HG03342 (cell line): Measurements from ENCODE around the gene SPOP.
"Not testable (repeated sequence)": the region's sequence is repeated elsewhere in the genome, so short reads cannot be mapped to it uniquely, and the experiment has no call there.

ENCODE experiments used
- ATAC-seq: cut with Tn5 transposase; IDR thresholded peaks from one replicate; pipeline ENCODE4 v1.9.1; 2021; ENCODE audit warnings: mild to moderate bottlenecking, moderate library complexity; ENCODE audit not compliant: unreplicated experiment

Gene SPOP

GRCh38 chr17:49677933-49678847 is at the start of gene SPOP:
SPOP (minus strand) TSS chr17:49678097; CDS start chr17:49622810, 55,287 bp downstream.
- ATAC-seq = peak; percentile 64

- no peak for ATAC-seq
These were observed 49.5 kb upstream of the SPOP start for GRCh38 chr17:49727380-49727779.

- ATAC-seq = no peak
These were observed 47.7 kb upstream of the SPOP start for GRCh38 chr17:49725452-49726130.

- ATAC-seq = not testable (repeated sequence)
These were observed 46.7 kb upstream of the SPOP start for GRCh38 chr17:49724552-49724951.

- no peak for ATAC-seq
These were observed 45.5 kb upstream of the SPOP start for GRCh38 chr17:49723423-49723822.

GRCh38 chr17:49722066-49722465 is 44.2 kb upstream of the SPOP start:
- ATAC-seq = no peak

GRCh38 chr17:49717371-49717861 is 39.5 kb upstream of the SPOP start:
- no peak for ATAC-seq

GRCh38 chr17:49716668-49717364 is 38.9 kb upstream of the SPOP start:
- ATAC-seq = no peak

GRCh38 chr17:49715717-49716279 is 37.9 kb upstream of the SPOP start:
- no peak for ATAC-seq

- ATAC-seq = no peak
These were observed 37.3 kb upstream of the SPOP start for GRCh38 chr17:49715216-49715615.

- no peak for ATAC-seq
These were observed 30.8 kb upstream of the SPOP start for GRCh38 chr17:49708515-49709183.

- ATAC-seq = peak; percentile 91
These were observed 30.0 kb upstream of the SPOP start, which contains the start of gene SLC35B1 for GRCh38 chr17:49707608-49708514. SLC35B1 (minus strand) TSS chr17:49707964; CDS start chr17:49707833, 131 bp downstream.

GRCh38 chr17:49707246-49707607 is 29.3 kb upstream of the SPOP start:
- ATAC-seq = no peak

GRCh38 chr17:49705254-49705653 is 27.4 kb upstream of the SPOP start:
- ATAC-seq = no peak

GRCh38 chr17:49703557-49704277 is 25.8 kb upstream of the SPOP start:
- ATAC-seq = no peak

- no peak for ATAC-seq
These were observed 23.1 kb upstream of the SPOP start for GRCh38 chr17:49700960-49701359.

GRCh38 chr17:49699966-49700575 is 22.2 kb upstream of the SPOP start:
- no peak for ATAC-seq

- no peak for ATAC-seq
These were observed 20.1 kb upstream of the SPOP start for GRCh38 chr17:49698005-49698404.
